Smooth muscle cell of the brain vasculature (primary cell): ENCODE results near the gene SPATA4.

Experiments
- DNase-seq: peaks from one replicate; pipeline ENCODE4 v3.0.0-alpha.2; 2012; ENCODE audit warnings: low read depth, low spot score

SPATA4 gene

GRCh38 chr4:176189891-176190795, 5.2 kb downstream of the SPATA4 start:
- no peak for DNase-seq

- DNase-seq, result no peak
Observed at GRCh38 chr4:176188654-176189053, 6.7 kb downstream of the SPATA4 start.

- DNase-seq, result no peak
Observed at GRCh38 chr4:176187624-176188023, 7.8 kb downstream of the SPATA4 start.

GRCh38 chr4:176186671-176187395, 8.6 kb downstream of the SPATA4 start:
- DNase-seq, result no peak

GRCh38 chr4:176186067-176186466, 9.3 kb downstream of the SPATA4 start:
- DNase-seq, result no peak

GRCh38 chr4:176185051-176185450, 10.3 kb downstream of the SPATA4 start:
- no peak for DNase-seq

- DNase-seq, result no peak
Observed at GRCh38 chr4:176163041-176163440, 32.3 kb downstream of the SPATA4 start.

GRCh38 chr4:176156656-176157055, 38.7 kb downstream of the SPATA4 start:
- DNase-seq, result no peak

GRCh38 chr4:176153124-176153523, 42.3 kb downstream of the SPATA4 start:
- no peak for DNase-seq

- DNase-seq, result no peak
Observed at GRCh38 chr4:176150704-176151103, 44.7 kb downstream of the SPATA4 start.

- no peak for DNase-seq
Observed at GRCh38 chr4:176150356-176150682, 45.1 kb downstream of the SPATA4 start.

GRCh38 chr4:176149680-176150355, 45.6 kb downstream of the SPATA4 start:
- no peak for DNase-seq

GRCh38 chr4:176142253-176142652, 53.1 kb downstream of the SPATA4 start:
- no peak for DNase-seq

GRCh38 chr4:176139518-176139917, 55.9 kb downstream of the SPATA4 start:
- no peak for DNase-seq

- no peak for DNase-seq
Observed at GRCh38 chr4:176137631-176138030, 57.8 kb downstream of the SPATA4 start.

GRCh38 chr4:176134670-176135069, 60.7 kb downstream of the SPATA4 start:
- DNase-seq, result no peak
